Measurements from ENCODE around the gene ZNHIT6. TPM values are rescaled to one million over a fixed set of nuclear protein-coding genes. Genes with fewer than 3 reads are reported as not detected.
"Not testable (repeated sequence)": the region's sequence is repeated elsewhere in the genome, so short reads cannot be mapped to it uniquely, and the experiment has no call there.

The ZNHIT6 gene
- total and polyA plus RNA-seq, 3 donors from 2014 or later: 10.1 to 14.5 (median 11.3) TPM

DNA sequence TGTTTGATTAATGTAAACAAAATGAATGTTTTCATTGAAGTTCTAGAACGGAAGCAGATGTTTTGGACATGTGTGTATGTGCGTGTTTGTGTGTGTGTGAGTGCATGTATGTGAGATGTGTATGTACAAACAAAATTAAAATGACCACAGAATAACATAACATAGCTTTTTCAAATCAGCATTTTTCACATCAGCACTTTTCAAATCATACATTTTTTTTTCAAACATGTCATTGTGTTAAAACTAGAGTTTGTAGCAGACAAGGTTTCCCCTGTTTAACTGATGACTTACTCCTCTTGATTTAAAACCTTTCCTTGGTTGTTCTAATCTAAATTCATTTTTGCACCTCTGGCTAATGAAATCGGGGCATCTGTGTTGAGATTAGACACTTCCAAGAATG is 35.6 kb upstream of the ZNHIT6 start:
- Histone ChIP-seq H3K27ac (no peak overlapping the region), H3K4me1 (no peaks in the 10 kb centered on the region), H3K4me3 (no peak overlapping the region), H3K9me3 (no peaks in the 10 kb centered on the region), H3K27me3 (no peaks in the 10 kb centered on the region), H3K36me3 (ENCODE audit: low read depth, missing control alignments) (no peaks in the 10 kb centered on the region)
- WGBS, 2 donors: 88 to 89% methylated on average over 3 of the region's 3 CpGs
- DNase-seq: no peak
- intact Hi-C loops (cut with DNase I; ENCODE audit: low total_unique reads): no loop called here
- TF ChIP-seq, protein P1, sequence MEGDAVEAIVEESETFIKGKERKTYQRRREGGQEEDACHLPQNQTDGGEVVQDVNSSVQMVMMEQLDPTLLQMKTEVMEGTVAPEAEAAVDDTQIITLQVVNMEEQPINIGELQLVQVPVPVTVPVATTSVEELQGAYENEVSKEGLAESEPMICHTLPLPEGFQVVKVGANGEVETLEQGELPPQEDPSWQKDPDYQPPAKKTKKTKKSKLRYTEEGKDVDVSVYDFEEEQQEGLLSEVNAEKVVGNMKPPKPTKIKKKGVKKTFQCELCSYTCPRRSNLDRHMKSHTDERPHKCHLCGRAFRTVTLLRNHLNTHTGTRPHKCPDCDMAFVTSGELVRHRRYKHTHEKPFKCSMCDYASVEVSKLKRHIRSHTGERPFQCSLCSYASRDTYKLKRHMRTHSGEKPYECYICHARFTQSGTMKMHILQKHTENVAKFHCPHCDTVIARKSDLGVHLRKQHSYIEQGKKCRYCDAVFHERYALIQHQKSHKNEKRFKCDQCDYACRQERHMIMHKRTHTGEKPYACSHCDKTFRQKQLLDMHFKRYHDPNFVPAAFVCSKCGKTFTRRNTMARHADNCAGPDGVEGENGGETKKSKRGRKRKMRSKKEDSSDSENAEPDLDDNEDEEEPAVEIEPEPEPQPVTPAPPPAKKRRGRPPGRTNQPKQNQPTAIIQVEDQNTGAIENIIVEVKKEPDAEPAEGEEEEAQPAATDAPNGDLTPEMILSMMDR (IDR thresholded peaks at IDR 0.05): no peak

DNA sequence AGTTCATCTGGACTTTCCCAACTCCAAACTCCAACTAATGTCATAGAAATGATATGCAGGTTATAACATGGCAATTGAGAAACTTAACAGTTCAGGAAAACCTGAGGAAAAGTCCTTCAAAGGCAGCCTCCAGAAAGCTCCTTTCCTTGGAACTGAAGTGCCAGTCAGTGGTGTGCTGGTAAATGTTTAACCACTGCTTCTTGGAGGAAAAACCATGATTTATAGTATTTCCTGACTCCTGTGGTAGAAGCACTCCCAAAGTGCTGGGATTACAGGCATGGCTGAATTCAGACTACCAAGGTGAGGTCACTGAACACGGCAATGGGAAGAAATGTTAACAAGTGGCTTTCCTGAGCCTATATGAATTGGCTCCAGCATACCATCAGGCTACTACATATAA is 26.7 kb upstream of the ZNHIT6 start:
- Histone ChIP-seq H3K4me1 (no peaks in the 10 kb centered on the region), H3K27ac (no peak overlapping the region), H3K36me3 (ENCODE audit: low read depth, missing control alignments) (no peaks in the 10 kb centered on the region), H3K9me3 (no peaks in the 10 kb centered on the region), H3K27me3 (no peaks in the 10 kb centered on the region), H3K4me3 (no peak overlapping the region)
- TF ChIP-seq POLR2A (IDR thresholded peaks at IDR 0.05): no peak
- TF ChIP-seq, protein P1 (IDR thresholded peaks at IDR 0.05): no peak
- 83 to 85% methylated on average over 1 of the region's 1 CpG for WGBS, 2 donors
- intact Hi-C loops (cut with DNase I; ENCODE audit: low total_unique reads): no loop called here
- DNase-seq: no peak

DNA sequence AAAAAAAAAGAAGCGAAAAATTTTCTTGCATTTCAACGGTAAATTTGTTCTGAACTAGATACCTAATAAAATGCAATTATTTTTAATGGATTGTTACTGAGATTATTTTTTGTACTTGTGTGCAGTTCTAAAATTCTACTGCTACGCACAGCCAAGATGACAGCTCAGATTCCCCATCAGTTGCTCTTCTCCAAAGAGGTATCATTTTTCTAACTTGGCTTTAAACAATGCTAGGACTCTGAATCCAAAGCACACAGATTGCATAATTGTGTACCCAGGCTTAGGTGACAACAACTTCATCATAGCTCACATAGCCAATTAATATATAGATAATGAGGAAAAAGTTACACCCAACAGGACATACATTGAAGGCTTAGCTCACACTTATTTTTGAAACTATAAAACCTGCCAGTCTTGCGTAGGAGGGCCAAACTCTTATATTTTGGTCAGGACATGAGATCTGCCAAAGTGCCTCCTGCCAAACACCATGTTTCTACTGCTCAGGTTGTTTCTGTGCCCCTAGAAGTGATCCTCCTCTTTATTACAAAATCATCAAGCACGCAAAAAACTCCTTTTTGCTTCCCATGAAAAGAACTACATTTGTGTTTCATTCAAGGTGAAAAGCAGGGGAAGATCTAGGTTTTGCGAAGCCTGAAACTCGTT is 10.6 kb upstream of the ZNHIT6 start:
- DNase-seq: no peak
- no peak overlapping the region for H3K27ac ChIP-seq
- H3K4me1 ChIP-seq: no peaks in the 10 kb centered on the region
- H3K27me3 ChIP-seq: no peaks in the 10 kb centered on the region
- no peak overlapping the region for H3K4me3 ChIP-seq
- no peak for TF ChIP-seq POLR2A (IDR thresholded peaks at IDR 0.05)
- TF ChIP-seq, protein P1 (IDR thresholded peaks at IDR 0.05): no peak
- no peaks in the 10 kb centered on the region for H3K9me3 ChIP-seq
- 88 to 96% methylated on average over 7 of the region's 7 CpGs for WGBS, 2 donors
- no peaks in the 10 kb centered on the region for H3K36me3 ChIP-seq (ENCODE audit: low read depth, missing control alignments)
- intact Hi-C loops (cut with DNase I; ENCODE audit: low total_unique reads): no loop called here

DNA sequence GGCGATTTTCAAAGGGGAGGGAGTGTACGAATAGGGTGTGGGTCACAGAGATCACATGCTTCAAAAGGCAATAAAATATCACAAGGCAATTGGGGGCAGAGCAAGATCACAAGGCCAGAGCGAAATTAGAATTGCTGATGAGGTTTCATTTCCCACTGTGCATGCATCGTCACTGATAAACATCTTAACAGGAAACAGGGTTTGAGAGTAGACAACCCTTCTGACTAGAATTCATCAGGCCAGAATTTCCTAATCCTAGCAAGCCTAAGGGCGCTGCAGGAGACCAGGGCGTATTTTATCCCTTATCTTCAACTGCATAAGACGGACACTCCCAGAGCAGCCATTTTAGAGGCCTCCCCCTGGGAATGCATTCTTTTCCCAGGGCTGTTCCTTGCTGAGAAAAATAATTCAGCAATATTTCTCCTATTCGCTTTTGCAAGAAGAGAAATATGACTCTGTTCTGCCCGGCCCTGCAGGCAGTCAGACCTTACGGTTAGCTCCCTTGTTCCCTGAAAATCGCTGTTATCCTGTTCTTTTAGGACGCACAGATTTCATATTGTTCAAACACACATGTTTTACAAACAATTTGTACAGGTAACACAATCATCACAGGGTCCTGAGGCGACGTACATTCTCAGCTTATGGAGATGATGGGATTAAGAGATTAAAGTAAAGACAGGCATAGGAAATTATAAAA is 6.3 kb upstream of the ZNHIT6 start:
- H3K27ac ChIP-seq; H3K4me1 ChIP-seq; H3K4me3 ChIP-seq; H3K9me3 ChIP-seq; H3K27me3 ChIP-seq; DNase-seq; H3K36me3 ChIP-seq (ENCODE audit: low read depth, missing control alignments); intact Hi-C loops (cut with DNase I; ENCODE audit: low total_unique reads): not testable (repeated sequence)
- WGBS, 2 donors: 84% methylated on average over 14 of the region's 14 CpGs

DNA sequence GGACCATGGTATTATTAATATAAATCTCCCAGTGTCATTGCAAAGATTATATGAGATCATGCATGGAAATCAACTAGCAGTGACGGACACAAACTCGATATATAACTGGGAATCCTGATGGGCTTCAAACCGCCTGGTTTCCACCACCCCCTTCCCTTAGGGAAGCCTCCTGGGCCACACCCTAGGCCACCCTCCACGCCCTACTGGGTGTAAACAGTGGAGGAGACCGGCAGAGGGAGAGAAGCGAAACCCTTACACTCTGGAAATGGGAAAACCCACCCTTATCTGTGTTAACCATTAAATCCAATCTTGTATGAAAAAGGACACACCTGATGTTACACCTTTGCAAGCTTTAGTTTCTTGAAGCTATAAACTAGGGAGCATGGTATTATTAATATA is 595 bp upstream of the ZNHIT6 start:
- Histone ChIP-seq H3K4me3 (peak overlapping the region; percentile 69 to 81), H3K27me3 (no peaks in the 10 kb centered on the region), H3K27ac (peak overlapping the region; percentile 85 to 86), H3K36me3 (ENCODE audit: low read depth, missing control alignments) (no peaks in the 10 kb centered on the region), H3K4me1 (peaks cover 3% of the 10 kb centered on the region), H3K9me3 (no peaks in the 10 kb centered on the region)
- DNase-seq: no peak
- 63 to 65% methylated on average over 6 of the region's 6 CpGs for WGBS, 2 donors
- intact Hi-C loops (cut with DNase I; ENCODE audit: low total_unique reads): no loop called here
- no peak for TF ChIP-seq POLR2A (IDR thresholded peaks at IDR 0.05)

Measured in testis (tissue), 3 donors.